Measurements from ENCODE around the gene TMEM219.
"Not testable (repeated sequence)": the region's sequence is repeated elsewhere in the genome, so short reads cannot be mapped to it uniquely, and the experiment has no call there.

TMEM219 gene

DNA sequence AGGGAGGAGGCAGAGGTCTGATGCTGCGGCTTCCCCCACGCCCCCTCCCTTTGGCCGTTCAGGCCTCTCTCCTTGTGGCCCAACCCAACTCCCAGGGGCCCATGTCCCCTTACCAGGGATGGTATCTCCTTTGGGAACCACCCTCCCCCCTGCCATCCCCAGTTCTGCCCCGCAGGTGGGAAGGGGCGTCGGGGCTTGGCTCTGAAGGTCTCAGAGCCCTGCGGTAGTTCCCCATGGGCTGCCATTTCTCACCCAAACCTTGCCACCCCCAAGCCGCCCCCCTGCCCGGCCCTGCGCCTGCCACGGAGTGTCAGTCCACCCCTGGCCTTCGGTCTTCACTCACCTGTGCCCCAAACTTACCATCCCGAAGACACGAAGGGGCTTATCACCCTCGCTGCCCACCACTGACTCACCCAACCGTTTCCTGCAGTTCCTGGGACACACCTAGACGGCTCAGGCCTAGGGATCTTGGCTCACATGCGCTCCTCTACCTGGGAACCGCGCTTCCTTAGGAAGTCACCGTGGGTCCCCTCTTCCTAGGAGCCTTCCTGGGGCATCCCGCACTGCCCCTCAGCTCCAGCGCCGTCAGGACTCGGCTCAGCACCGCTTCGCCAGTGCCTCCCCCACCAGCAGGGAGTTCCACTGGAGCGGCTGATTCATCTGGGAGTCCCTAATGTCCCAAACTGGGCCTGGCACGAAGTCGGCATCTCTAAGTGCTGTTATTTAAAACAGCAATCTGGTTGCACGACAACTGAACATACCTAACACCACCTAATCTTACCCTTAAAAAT lies 50.0 kb downstream of the TMEM219 start:
- no peak for DNase-seq (ENCODE audit: low spot score)

DNA sequence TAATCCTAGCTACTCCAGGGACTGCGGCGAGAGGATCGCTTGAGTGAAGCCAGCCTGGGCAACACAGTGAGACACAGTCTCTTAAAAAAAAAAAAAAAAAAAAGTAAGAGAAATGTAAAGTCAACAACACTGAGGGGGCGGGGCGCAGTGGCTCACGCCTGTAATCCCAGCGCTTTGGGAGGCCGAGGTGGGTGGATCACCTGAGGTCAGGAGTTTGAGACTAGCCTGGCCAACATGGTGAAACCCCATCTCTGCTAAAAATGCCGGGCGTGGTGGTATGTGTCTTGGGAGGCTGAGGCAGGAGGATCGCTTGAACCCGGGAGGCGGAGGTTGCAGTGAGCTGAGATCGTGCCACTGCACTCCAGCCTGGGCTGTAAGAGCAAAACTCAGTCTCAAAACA lies 50.7 kb downstream of the TMEM219 start:
- DNase-seq (ENCODE audit: low spot score): not testable (repeated sequence)

DNA sequence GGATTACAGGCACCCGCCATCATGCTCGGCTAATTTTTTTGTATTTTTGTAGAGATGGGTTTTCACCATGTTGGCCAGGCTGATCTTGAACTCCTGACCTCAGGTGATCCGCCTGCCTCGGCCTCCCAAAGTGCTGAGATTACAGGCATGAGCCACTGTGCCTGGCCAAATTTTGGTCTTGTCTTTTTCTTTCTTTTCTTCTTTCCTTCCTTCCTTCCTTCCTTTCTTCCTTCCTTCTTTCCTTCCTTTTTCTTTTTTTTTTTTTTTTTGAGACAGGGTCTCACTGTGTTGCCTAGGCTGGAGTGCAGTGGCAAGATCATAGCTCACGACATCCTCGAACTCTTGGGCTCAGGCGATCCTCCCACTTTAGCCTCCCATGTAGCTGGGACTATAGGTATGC lies 53.6 kb downstream of the TMEM219 start:
- DNase-seq (ENCODE audit: low spot score): not testable (repeated sequence)

DNA sequence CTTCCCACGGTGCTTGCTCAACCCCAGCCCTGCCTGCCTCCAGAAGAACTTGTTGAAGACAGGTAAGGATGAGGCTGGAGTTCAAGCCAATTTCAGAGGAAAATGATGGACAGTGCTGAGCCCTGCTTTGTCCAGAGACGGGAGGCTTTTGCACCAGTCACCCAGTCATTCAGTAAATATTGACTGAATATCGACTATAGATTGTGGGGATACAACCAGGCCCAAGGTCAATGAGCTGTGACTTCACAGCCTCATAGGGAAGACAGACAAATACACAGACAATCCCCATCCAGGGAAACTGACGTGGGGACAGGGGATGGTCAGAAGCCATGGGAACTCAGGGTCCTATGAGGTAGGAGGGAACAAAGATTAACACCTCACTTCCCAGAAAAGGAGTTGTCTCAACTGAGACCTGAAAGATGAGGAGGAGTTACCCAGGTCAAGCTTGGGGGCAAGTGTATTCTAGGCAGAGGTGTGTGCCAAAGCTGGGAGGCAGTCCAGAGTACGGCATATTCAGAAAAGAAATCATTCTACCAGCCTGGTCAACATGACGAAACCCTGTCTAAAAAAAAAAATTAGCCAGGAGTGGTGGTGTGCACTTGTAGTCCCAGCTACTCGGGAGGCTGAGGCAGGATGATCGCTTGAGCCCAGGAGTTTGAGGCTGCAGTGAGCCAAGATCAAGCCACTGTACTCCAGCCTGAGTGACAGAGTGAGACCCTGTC lies 54.8 kb downstream of the TMEM219 start:
- DNase-seq (ENCODE audit: low spot score): no peak

DNA sequence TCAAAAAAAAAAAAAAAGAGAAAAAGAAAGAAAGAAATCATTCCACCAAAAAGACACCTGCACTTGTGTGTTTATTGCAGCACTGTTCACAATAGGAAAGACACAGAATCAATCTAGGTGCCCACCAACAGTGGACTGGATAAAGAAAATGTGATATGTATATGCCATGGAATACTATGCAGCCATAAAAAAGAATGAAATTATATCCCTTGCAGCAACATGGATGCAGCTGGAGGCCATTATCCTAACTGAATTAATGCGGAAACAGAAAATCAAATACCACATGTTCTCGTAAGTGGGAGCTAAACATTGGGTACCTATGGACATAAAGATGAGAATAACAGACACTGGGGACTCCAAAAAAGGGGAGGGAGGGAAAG lies 55.4 kb downstream of the TMEM219 start:
- DNase-seq (ENCODE audit: low spot score): no peak

DNA sequence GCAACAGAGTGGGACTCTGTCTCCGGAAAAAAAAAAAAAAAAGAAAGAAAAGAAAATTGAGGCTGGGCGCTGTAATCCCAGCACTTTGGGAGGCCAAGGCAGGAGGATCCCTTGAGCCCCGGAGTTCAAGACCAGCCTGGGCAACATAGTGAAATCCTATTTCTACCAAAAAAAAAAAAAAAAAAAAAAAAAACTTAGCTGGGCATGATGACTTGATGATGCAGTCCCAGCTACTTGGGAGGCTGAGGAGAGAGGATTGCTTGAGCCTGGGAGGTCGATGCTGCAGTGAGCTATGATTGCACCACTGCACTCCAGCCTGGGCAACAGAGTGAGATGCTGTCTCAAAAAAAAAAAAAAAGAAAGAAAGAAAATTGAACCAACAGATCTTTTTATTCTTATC lies 56.1 kb downstream of the TMEM219 start:
- not testable (repeated sequence) for DNase-seq (ENCODE audit: low spot score)

DNA sequence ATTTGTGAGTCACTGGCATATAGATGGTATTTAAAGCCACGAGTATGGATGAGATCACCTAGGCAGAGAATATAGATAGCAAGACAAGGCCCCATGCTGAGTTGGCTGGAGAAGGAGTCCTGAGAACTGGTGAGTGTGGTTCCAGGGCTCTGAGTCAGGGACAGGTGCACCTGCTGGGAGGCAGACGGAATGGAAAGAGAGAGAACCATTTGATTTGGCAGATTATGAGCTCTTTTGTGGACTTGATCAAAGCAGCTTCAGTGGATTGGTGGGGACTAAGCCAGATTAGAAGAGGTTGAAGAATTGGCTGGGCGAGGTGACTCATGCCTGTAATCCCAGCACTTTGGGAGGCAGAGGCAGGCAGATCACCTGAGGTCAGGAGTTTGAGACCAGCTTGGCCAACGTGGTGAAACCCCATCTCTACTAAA lies 56.9 kb downstream of the TMEM219 start:
- DNase-seq (ENCODE audit: low spot score): no peak

Measured in NAMALWA (cell line).